GM21737 (cell line): ENCODE data around the gene RPL12.

Source experiments
- ATAC-seq: cut with Tn5 transposase; IDR thresholded peaks from one replicate; pipeline ENCODE4 v1.9.1; 2021; ENCODE audit warnings: mild to moderate bottlenecking, moderate library complexity; ENCODE audit not compliant: unreplicated experiment

RPL12 gene

GRCh38 chr9:127450830-127451607, at the start of gene RPL12, which contains the start of gene LRSAM1:
Gene RPL12, minus strand, starts transcription at chr9:127451406. Its CDS starts 89 bp downstream, at chr9:127451317.
Gene LRSAM1, plus strand, starts transcription at chr9:127451510. Its CDS starts 3,018 bp downstream, at chr9:127454528.
- ATAC-seq = peak; percentile 56

GRCh38 chr9:127500862-127501261, 49.7 kb upstream of the RPL12 start:
- ATAC-seq = no peak

GRCh38 chr9:127500399-127500798, 49.2 kb upstream of the RPL12 start:
- no peak for ATAC-seq

GRCh38 chr9:127498298-127498697, 47.1 kb upstream of the RPL12 start:
- no peak for ATAC-seq

GRCh38 chr9:127497656-127498290, 46.6 kb upstream of the RPL12 start:
- no peak for ATAC-seq

- ATAC-seq = no peak
Observed at GRCh38 chr9:127496974-127497373, 45.8 kb upstream of the RPL12 start.

- ATAC-seq = no peak
Observed at GRCh38 chr9:127495884-127496555, 44.8 kb upstream of the RPL12 start.

GRCh38 chr9:127494304-127494702, 43.1 kb upstream of the RPL12 start:
- ATAC-seq = no peak

GRCh38 chr9:127493592-127494303, 42.5 kb upstream of the RPL12 start:
- ATAC-seq = no peak

GRCh38 chr9:127492616-127493015, 41.4 kb upstream of the RPL12 start:
- ATAC-seq = no peak

- no peak for ATAC-seq
Observed at GRCh38 chr9:127491516-127491915, 40.3 kb upstream of the RPL12 start.

- no peak for ATAC-seq
Observed at GRCh38 chr9:127490535-127491230, 39.5 kb upstream of the RPL12 start.

- no peak for ATAC-seq
Observed at GRCh38 chr9:127489471-127490115, 38.4 kb upstream of the RPL12 start.

- ATAC-seq = no peak
Observed at GRCh38 chr9:127488946-127489345, 37.7 kb upstream of the RPL12 start.

- ATAC-seq = no peak
Observed at GRCh38 chr9:127485995-127486394, 34.8 kb upstream of the RPL12 start.

- ATAC-seq = no peak
Observed at GRCh38 chr9:127482662-127483061, 31.5 kb upstream of the RPL12 start.

- no peak for ATAC-seq
Observed at GRCh38 chr9:127479507-127480081, 28.4 kb upstream of the RPL12 start.

GRCh38 chr9:127474592-127474991, 23.4 kb upstream of the RPL12 start:
- ATAC-seq = no peak

- no peak for ATAC-seq
Observed at GRCh38 chr9:127473932-127474331, 22.7 kb upstream of the RPL12 start.

GRCh38 chr9:127473501-127473900, 22.3 kb upstream of the RPL12 start:
- no peak for ATAC-seq
